HuH-7.5 (cell line): ENCODE results near the gene STRA8.

Source experiments
- DNase-seq: peaks from one replicate; pipeline ENCODE4 v3.0.0; 2011; ENCODE audit warnings: low spot score

The STRA8 gene

GRCh38 chr7:135233570-135233969 lies at the start of gene STRA8:
TSS of gene STRA8 (plus strand) at chr7:135233838. CDS start at chr7:135240525, 6,687 bp downstream.
- DNase-seq = no peak

GRCh38 chr7:135184254-135184841 lies 49.3 kb upstream of the STRA8 start:
- DNase-seq = no peak

- DNase-seq = no peak
These were observed 48.0 kb upstream of the STRA8 start for GRCh38 chr7:135185471-135186260.

GRCh38 chr7:135186261-135186540 lies 47.4 kb upstream of the STRA8 start:
- DNase-seq = no peak

- no peak for DNase-seq
These were observed 46.8 kb upstream of the STRA8 start for GRCh38 chr7:135186841-135187253.

GRCh38 chr7:135188298-135188984 lies 45.2 kb upstream of the STRA8 start:
- no peak for DNase-seq

GRCh38 chr7:135189221-135189662 lies 44.4 kb upstream of the STRA8 start:
- no peak for DNase-seq

- no peak for DNase-seq
These were observed 43.7 kb upstream of the STRA8 start for GRCh38 chr7:135189961-135190360.

GRCh38 chr7:135190703-135191102 lies 42.9 kb upstream of the STRA8 start:
- no peak for DNase-seq

- no peak for DNase-seq
These were observed 40.6 kb upstream of the STRA8 start for GRCh38 chr7:135192914-135193536.

GRCh38 chr7:135193615-135194081 lies 40.0 kb upstream of the STRA8 start:
- DNase-seq = no peak

- DNase-seq = no peak
These were observed 39.0 kb upstream of the STRA8 start for GRCh38 chr7:135194494-135195095.

- DNase-seq = no peak
These were observed 38.5 kb upstream of the STRA8 start for GRCh38 chr7:135195156-135195555.

- DNase-seq = no peak
These were observed 37.5 kb upstream of the STRA8 start for GRCh38 chr7:135195968-135196629.

GRCh38 chr7:135197343-135197742 lies 36.3 kb upstream of the STRA8 start:
- no peak for DNase-seq

- DNase-seq = no peak
These were observed 35.6 kb upstream of the STRA8 start for GRCh38 chr7:135197906-135198655.

- DNase-seq = no peak
These were observed 34.2 kb upstream of the STRA8 start for GRCh38 chr7:135199439-135199838.

GRCh38 chr7:135200821-135201331 lies 32.8 kb upstream of the STRA8 start:
- DNase-seq = no peak

- no peak for DNase-seq
These were observed 32.3 kb upstream of the STRA8 start for GRCh38 chr7:135201350-135201749.

GRCh38 chr7:135204341-135204749 lies 29.3 kb upstream of the STRA8 start:
- DNase-seq = no peak

- no peak for DNase-seq
These were observed 28.8 kb upstream of the STRA8 start for GRCh38 chr7:135204876-135205275.
